NCI-H1436 treated with DMSO at 0.1 percent for 48 hours (cell line): ENCODE measurements around the gene FLT4.

Experiments used
- DNase-seq: peaks from one replicate; lab custom pipeline; 2025; lab: John Stamatoyannopoulos, UW

The FLT4 gene

DNA sequence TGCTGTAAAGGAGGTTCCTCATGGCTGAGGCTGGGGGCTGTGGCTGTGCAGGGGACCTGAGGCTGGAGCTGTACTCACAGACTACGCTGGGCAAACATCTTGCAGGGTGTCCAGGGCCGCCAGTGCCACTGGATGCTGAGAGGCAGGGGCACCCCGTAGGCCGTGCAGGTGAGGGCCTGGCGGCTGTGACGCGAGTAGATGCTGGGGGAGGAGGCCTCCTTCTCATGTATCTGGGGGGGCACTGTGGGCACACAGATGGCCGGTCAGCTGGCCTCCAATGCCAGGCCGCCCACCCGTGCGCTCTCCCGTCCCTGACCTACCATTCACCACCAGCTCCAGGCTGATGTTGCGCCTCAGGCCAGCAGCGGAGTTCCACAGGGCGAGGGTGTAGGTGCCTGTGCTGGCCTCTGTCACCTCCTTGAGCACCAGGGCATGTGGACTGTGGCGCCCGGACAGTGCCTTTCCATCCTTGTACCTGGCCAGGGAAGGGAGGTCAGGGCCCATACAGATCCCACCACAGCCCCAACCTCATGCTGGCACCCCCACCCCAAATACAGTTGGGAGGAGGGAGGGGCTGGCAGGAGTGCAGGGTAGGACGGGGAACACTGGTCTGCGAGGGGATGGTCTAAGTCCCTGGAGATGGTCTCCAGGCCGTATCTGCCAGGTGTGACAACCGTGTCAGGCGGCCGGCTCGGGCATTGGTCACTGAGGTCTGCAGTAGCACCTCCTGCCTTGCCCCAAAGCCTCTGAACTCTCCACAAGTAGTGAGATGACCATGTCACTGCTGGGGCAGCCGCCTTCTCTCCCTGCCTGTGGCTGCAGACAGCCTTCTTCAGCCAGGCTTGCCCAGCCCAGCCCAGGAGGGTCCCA, 23.4 kb downstream of the FLT4 start:
- no peak for DNase-seq

DNA sequence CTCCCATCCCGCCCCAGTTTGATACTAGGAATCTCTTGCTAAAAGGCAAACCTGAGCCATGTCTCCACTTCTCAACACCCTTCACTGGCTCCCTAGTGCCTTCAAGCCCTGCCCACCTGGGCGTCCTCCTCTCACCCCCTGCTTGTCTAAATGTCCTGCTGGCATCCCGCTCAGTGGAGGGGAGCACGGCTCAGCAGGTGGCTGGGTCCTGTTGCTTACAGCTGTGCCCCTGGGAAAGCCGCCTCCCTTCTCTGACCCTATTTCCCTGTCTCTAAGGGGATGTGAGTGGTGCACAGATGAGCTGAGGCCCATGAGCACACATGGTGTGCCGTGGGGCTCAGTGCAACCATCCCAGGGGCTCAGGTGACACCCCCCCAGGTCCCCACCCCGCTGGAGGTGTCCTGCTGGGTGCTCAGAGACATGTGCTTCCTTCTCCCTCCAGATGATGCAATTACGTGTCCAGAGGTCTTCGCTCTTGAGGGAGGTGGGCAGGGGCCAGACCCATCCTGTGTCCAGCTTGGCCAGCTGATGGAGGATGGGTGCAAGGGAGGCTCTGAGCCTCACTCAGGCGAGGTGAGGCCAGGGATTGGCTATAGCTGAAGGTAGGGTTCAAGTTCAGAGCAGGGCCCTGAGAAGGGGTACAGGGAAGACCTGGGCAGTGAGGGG, 24.1 kb downstream of the FLT4 start:
- no peak for DNase-seq

DNA sequence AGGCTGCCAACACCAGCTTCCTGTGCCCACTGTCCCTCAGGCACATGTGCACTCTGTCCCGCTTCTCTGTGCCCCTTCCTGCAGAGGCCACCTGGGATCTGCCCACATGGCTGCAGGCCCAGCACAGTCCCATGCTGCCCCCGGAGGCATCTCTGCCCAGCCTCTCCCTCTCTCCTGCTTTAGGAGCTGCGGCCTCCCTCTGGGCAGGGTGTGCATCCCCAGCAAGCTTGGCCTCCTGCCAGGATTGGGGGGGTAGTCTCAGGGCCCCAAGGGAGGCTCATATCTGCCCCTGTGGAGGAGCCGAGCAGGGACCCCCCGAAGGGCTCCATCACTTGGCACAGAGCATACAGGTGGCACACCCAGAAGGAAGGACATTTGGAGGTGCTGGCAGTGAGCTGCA, 24.8 kb downstream of the FLT4 start:
- DNase-seq: no peak

DNA sequence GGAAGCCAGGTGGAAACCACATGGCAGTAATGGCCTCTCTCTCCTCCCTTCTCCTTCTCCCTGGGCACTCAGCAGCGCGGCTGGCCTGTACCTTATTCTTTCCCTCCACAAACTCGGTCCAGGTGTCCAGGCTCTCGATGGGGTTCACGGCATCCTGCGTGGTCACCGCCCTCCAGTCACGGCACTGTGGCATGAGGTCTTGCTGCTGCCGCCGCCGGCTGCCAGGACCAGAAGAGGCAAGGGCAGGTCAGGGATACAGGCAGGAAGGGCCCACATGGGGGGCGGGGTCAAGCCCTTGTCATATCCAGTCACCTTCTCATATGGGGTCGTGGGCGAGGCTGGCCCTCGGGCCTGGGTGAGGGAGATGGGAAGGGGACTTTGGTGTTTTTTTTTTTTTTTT, 25.6 kb downstream of the FLT4 start:
- no peak for DNase-seq

DNA sequence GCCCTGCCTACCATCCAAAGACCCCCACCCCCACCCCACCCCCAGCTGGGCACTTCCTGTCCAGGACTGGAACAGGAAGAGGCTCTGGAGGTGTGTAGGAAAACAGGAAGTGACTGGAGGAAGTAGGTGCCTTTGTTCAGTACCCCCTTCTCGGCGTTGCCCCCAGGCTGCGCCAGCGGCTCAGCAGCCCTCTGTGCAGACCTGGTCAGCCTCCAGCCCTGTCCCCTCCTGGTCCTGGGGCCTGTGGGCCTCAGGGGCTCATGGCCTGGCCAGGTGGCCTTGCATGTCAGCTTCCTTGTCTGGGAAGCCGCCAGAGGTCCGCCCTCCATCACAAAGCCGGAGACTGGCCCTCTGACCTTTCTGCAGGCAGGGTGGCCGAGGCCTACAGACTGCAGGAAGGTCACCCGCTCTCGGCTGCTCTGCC, 26.0 kb downstream of the FLT4 start:
- DNase-seq: no peak

DNA sequence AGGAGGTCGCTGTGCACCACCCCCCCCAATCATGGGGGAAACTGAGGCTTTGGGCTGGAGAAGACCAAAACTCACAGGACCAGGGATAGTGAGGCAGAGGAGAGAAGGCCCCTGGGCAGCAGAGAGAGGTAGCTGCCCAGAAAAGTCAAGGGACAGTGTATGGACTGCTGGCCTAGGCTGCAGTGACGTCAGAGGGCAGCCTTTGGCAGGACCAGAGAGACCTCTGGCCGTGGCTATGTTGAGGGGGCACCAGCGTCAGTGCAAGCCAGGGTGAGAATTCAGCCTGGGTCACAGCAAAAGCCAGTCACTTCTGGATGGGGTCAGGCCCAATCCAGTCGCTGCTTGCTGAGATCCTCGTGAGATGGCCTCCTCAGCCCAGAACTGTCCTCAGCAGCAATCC, 26.5 kb downstream of the FLT4 start:
- no peak for DNase-seq

DNA sequence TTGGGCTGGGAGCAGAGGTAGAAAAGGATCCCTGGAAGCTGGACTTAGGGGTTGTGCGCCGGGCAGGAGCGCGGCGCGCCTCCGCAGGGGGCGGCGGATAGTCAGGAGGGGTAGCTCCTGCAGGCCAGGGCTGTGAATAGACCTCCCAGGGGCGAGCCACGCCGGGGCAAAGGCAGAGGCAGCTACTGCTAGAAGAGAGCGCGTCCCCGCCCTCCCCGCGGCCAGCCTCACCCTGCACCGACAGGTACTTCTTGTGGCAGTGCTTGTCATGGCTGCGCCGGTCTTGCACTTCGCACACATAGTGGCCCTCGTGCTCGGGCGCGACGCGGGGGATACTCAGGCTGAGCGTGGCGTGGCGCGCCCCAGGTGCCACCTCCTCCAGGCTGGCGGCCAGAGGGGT, 28.1 kb downstream of the FLT4 start:
- DNase-seq: no peak

DNA sequence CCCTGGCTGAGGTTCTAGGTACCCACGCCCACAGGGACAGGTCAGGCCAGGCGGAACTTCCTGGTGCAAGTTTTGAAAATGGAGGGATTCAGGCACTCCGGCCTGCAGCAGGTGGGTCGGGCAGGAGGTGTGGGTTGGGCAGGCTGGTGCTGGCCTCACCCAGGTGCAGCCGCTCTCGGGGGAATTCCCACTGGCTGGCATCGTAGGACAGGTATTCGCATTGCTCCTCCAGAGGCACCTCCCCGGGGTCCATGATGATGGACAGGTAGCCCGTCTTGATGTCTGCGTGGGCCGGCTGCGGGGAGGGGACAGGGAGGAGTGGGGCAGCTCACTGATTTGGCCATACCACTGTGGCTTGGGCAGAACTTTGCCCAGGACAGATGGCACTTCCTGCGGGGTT, 29.4 kb downstream of the FLT4 start:
- no peak for DNase-seq

DNA sequence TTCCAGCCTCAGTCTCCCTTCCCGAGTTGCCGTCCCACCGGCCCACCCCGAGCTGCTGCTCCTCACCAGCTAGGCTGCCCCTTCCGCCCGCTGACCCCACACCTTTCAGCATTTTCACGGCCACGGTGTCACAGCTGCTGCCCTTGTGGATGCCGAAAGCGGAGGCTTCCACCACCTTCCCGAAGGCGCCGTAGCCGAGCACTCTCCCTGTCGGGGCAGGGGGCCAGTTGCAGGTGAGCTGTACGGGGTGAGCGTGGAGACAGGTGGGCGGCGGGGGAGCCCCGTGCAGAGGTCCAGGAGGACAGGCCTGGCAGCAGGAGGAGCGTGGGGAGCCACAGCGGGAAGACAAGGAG, 29.9 kb downstream of the FLT4 start:
- DNase-seq: no peak

DNA sequence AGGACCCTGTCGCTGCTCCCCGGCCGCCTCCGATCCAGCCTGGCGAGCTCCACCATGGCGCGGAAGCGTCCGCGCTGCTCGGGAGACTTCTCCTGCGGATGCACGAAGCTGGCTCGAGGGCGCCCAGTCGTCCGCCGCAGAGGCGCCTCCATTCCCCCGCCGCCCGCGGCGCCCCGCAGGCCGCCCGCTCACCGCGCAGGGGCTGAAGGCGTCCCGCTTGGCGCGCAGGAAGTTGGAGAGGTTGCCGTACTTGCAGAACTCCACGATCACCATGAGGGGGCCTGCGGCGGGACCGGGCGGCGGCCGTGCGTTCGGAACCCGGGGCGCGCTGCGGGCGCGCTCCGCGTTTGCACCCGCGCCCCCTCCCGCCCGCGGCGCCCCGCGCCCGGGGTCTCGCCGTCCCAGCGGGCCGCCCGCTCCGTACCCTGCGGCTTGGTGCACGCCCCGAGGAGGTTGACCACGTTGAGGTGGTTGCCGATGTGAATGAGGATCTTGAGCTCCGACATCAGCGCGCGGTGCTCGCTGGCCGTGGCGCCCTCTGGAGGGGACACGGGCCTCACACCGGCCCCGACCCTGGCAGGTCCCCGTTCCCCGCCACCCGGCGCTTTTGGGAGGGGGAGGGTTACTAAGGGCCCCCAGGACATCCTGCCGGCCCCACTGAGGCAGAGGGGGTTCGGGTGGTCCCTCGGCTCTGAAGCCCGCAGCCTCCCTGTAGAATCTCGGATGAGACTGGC, 30.4 kb downstream of the FLT4 start:
- no peak for DNase-seq

DNA sequence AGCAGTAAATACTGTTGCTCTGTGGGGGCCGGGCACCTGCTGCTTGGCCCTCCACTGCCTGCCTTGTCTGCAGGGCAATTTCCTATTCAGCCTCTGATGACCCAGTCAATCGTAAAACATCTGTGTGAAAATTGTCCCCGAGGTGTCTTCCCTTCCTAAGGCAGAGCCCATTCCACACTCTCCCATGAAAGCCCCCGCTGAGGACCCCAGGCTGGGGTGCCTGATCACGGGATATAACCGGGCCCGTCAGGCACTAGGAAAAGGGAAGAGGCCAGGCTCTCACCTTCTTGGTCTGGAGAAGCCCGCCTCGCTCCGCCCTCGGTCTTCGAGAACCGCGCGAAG, 30.9 kb downstream of the FLT4 start:
- no peak for DNase-seq

DNA sequence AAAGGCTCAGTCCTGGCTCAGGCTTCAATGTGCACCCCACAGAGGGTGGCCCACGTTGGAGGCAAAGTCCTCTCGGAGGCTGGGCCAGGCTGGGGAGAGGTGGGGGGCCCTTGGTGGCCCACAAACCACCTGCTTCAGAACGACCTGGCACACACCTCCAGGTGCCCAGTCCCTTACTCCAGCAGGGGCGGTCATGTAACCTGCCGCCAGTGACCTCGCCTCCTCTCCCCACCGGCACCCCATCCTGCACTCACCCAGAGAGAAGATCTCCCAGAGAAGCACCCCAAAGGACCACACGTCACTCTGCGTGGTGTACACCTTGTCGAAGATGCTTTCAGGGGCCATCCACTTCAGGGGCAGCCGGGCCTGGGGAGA, 35.6 kb downstream of the FLT4 start:
- DNase-seq: no peak

DNA sequence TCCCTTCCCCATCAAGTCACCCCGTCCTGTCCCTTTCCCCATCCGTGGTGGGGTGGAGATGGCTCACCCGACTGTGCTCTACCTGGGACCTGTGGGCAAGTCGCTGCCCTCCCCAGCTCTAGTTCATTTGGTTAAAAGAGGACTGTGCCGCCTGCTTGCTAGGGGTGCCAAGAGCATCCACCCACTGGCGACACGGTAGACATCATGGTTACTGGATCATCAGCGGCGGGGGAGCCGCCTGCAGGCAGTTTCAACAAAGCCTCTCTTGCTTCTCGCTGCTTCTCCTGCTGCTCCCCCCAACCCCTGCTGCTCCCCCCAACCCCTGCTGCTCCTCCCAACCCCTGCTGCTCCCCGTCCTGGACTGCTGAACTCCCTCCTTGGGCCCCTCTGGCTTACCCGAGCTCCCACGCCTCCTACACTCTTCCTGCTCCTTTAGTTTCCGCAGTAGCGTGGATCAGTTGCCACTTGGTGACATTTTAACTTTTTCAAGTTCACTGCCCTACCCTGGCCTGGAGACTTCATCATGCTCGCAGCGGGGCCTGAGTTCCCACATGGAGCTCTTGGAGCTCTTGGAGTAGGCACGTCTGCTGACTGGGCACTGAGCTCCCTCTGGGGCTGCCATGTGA, 36.1 kb downstream of the FLT4 start:
- no peak for DNase-seq

DNA sequence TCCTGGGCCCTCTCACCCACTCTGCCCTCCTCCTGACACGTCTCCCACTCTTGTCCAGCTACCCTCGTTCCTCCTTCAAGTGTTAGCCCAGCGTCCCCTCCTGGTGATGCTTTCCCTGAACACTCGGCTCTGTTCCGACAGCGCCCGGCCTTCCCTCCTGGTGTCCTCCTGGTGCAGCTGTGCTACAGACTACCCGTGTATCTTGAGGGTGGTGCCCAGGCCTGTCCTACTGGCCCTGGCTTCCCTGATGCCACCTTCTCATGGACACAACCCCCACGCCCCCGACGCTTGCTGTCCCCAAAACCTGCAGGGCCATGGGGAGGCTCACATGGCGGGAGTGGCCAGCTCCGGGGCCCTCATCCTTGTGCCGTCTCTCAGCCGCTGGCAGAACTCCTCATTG, 36.7 kb downstream of the FLT4 start:
- DNase-seq: no peak

DNA sequence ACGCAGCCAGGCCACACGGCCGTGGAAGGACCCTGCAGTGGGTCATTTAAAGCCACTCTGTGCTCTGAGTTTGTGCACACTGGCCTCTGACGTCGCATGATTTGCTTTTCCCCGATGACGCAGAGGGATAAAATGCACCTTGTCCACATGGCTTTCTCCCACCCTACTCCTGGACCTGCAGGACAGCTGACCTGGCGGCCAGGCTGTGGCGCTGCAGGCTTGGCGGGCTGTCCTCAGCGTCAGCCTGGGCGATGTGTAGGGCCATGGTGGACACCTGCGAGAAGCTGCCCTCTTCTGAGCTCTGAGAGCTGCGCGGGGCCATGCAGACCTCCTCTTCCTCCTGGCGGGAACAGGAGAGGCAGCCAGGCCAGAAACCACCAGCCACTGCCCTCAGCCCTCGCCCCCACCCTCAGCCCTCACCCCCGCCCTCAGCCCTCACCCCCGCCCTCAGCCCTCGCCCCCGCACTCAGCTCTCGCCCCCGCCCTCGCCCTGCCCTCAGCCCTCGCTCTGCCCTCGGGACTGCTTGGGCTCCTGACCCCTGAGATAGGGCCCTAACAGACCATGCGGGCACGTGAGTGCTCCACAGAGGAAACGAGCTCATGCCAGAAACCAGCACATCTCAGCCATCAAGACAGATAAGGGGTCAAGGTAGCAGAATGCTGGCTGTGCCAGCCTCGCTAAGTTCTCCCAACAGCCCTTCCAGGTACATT, 38.1 kb downstream of the FLT4 start:
- no peak for DNase-seq

DNA sequence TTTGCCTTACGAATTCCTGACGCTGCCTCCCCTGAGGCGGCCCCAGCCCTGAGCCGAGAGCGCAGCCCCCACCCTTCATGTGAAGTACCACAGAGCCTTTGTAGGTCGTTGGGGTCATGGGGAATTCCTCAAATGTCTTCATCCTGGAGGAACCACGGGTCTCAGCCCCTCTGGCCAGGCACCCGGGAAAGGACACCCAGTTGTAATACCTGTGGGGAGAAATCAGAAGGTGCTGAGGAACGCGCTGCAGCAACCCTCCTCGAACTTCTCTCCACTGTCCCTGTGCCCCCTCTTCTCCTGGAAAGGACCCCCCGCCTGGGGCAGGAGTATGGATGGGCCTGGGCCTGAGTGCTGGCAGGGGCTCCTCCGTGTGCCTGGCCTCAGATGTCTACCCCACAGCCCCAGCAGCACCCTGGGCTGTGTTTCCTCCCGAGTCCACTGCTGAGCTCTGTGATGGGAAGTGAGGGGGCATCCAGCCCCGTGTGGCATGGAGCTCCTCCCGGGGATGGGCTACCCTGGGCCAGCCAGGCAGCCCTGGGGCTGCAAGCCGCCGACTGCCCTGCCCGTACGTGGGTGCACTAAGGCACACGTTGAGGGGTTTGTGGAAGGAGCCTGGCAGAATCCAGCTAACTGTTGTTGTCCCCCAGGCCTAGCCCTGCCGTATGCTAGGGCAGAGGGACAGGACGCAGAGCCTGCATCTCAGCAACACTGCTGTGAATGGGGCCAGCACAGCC, 39.4 kb downstream of the FLT4 start:
- DNase-seq: no peak

DNA sequence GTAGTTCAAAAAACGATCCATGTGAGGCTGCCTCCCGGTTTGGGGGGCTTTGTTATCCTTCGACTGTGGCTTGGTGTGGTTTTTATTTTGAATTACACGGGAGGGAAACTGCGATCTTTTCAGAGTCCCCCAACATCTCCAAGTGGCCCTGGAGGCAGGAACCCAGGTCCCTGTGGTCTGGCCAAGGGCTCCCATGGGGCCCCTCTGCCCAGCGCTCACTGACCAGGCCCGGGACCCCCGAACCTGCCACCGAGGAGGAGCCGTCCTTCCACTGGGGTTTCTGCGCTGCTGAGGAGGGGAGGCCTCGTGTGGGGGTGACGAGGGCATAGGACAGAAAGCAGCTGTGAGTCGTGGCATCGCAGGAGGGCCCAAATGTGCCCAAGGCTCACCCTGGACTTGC, 40.0 kb downstream of the FLT4 start:
- DNase-seq: no peak

DNA sequence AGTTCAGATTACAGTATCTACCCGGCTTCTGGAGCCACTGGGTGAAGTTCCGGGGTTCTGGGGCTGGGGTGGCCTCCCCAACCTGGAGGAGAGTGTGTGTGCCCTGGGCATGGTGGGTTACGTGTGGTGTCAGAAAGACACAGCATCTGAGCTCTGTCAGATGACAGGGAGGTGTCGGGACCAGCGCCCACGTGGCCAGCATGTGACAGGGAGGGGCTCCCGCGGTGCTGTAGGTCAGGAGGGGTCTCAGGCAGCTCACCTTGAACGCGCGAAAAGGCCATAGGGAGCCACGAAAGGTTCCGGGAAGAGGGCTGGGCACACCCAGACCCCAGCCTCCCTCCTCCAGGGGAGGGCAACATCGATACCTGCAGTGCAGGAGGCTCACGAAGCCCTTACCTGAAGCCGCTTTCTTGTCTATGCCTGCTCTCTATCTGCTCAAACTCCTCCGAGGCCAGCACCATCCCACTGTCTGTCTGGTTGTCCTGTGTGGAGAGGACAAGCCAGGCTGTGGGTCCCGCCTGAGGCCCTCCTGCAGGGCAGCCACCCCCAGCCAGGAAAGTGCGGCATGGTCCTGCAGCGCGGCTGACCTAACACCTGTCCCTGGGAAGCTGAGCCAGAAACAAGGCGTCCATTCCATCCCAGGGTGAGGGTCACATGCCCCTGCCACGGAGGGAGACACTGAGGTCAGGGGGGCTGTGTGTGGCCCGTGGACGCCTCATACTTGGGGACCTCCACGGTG, 40.7 kb downstream of the FLT4 start:
- no peak for DNase-seq

DNA sequence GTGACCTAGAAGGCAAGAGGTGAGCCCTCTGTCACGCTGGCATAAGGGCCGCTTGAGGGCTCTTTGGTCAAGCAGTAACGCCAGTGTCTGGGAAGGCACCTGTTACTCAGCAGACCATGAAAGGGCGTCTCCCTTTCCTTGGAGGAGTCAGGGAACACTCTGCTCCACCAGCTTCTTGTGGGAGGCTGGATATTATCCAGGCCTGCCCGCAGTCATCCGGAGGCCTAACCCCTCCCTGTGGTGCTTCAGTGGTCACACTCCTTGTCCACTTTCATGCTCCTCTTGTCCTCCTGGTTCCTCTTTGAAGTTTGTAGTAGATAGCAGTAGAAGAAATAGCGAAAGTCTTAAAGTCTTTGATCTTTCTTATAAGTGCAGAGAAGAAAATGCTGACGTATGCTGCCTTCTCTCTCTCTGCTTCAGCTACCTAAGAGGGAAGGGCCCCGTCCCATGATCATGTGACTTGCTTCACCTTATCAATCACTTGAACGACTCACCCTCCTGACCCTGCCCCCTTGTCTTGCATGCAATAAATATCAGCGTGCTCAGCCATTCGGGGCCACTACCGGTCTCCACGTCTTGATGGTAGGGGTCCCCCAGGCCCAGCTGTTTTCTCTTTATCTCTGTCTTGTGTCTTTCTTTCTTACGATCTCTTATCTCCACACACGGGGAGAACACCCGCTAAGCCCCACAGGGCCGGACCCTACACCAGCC, 41.4 kb downstream of the FLT4 start:
- no peak for DNase-seq

DNA sequence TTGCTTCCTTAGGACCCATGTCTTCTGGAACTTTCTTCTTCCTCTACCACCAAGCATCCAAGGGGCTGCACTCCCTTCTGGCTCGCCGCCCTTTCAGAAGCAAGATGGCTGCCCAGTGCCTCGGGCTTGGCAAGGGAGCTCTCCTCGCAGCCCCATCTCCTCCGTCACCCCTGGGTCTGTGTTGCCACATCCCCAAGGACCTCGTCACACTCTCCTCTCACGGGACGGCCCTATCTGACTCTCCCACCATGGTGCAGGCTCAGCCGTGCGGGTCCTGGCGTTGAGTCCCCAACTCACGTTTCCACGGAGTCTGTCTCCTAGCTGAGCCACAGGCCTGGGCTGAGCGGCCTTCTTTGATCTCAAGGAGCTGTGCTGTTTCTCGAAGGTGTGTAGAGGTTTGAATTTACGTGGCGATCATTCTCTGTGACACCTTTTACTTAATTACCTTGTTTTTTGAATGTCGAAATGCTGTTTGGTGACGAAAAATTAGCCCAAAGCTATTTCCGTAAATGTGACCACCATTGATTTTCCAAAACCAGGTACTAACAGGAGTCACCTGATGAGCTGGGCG, 43.1 kb downstream of the FLT4 start:
- DNase-seq: no peak
